K562 (cell line): ENCODE results near the gene TIGD1. TPM values are rescaled to one million over a fixed set of nuclear protein-coding genes. Genes with fewer than 3 reads are reported as not detected.

Source experiments
- BRD9 ChIP-seq: fragments of 450-650 bp; IDR thresholded peaks from 2 replicates; pipeline ENCODE4 v1.6.1; 2018; ENCODE audit warnings: low read depth; ENCODE audit not compliant: partially characterized antibody
- CAMTA2 ChIP-seq: fragments of 250-450 bp; sonication (Bioruptor Pico); conservative IDR thresholded peaks from 2 replicates; pipeline ENCODE4 v1.5.1; 2022
- polyA plus RNA-seq, 8 experiments: library from polyadenylated mRNA; depleted of rRNA in 4 of 8; stranded (reverse) in 5 of 8; unstranded in 3 of 8; fragments of >200 nt; fragmentation: Nextera tagmentation in 2 of 8; fragmentation: Illumina TruSeq in 1 of 8; extraction: Ambion mirVana in 2 of 8; extraction: Trizol in 1 of 8; gene quantifications; 2 replicates each; pipeline versions ENCODE4 v1.2.1 to v1.2.3, GENCODE V29; 2011 to 2014; ENCODE audit warnings: inconsistent platforms in 1 of 8, missing spikeins in 1 of 8
- total RNA-seq, 7 experiments: library from RNA; depleted of rRNA in 6 of 7; stranded (reverse); fragments of >200 nt in 6 of 7; fragmentation: Illumina TruSeq in 2 of 7; extraction: Trizol in 2 of 7; gene quantifications; 2 replicates each; pipeline versions ENCODE4 v1.2.1 to v1.2.3, GENCODE V29; 2011 to 2021; ENCODE audit warnings: low replicate concordance in 1 of 7
- TF ChIP-seq, protein P1 (sequence below): fragments of 250-450 bp; sonication (Bioruptor Pico); IDR thresholded peaks from 2 replicates; pipeline ENCODE4 v1.5.0; 2021; ENCODE audit warnings: mild to moderate bottlenecking, moderate library complexity
- TF ChIP-seq, protein P2 (sequence below): fragments of 450-650 bp; IDR thresholded peaks from 2 replicates; pipeline ENCODE4 v1.6.1; 2016; ENCODE audit warnings: low read depth
- TF ChIP-seq, protein P3 (sequence below): fragments of 200-400 bp; formaldehyde crosslinking; IDR thresholded peaks from 2 replicates; pipeline ENCODE4 v1.6.1; 2017; ENCODE audit warnings: mild to moderate bottlenecking, low read depth, low read length, moderate library complexity

The TIGD1 gene
- total and polyA plus RNA-seq, 9 of the 15 experiments (the other 6 are each of a cell fraction or from before 2014, with no cell fraction given) = 2.0 to 10.1 (median 6.6) TPM

DNA sequence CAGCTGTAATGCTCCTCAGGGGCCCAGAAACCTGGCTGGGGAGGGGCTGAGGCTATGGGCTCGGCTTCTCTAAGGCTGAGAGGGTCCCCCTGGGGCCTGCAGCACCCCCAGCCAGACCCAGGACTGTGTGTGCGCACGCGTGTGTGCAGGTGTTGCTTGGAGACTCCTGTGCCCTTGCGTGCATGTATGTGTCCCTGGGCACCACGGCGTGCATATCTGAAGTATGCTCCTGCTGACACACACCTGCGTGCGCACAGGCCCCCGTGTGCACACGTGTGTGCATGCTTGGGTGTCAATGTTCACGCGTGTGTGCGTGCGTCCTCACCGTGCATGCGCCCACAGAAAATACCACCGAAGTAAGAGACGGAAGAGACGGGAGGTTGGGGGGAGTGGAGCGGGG, 47.8 kb downstream of the TIGD1 start (continued):
- TF ChIP-seq, protein P1, sequence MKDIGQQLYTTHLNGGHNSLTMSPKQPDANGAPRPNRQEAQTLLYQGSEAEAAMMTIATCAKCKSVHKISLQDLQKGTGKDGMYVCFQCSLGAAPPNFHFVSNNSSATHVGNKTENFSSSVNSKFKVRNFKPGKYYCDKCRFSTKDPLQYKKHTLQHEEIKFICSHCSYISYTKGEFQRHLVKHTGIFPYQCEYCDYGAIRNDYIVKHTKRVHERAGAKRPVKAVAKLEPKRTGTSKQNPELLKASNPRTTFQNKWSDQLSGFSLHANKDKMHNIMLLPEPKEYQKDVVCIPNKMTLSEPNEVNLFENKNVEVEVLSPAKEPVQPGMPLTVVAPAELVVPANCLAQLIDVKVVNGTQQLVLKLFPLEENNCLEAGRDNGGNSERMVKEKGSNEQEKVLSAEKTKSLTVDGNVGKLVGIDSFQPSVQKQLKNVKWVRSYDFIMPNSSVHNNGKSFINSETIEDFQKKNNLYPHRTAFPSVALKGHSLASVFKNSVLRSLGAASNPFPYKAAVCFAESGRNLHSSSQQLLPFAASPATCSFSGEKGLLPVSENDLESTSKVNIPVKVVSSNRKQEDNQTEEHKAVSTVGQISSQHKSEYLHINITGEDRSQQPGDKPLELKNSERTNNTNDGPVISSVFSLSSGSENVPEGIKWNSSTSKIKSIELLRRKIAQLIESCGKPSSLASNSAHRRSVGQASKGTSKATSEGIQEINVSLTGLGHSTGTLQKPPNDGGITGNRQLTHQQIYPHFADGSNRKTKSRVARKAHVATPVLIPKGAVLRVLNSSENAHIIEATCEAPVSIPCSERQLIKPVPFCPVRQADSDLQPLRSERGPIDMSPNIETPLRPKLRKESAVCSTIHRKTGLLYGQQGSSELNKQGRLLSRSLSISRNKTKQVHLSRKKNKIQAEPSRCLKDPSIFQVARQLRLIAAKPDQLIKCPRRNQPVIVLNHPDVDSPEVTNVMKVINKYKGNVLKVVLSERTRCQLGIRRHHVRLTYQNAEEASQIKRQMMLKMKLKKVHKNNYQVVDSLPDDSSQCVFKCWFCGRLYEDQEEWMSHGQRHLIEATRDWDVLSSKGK (CRISPR knock-in tag) = no peak
- TF ChIP-seq, protein P2, sequence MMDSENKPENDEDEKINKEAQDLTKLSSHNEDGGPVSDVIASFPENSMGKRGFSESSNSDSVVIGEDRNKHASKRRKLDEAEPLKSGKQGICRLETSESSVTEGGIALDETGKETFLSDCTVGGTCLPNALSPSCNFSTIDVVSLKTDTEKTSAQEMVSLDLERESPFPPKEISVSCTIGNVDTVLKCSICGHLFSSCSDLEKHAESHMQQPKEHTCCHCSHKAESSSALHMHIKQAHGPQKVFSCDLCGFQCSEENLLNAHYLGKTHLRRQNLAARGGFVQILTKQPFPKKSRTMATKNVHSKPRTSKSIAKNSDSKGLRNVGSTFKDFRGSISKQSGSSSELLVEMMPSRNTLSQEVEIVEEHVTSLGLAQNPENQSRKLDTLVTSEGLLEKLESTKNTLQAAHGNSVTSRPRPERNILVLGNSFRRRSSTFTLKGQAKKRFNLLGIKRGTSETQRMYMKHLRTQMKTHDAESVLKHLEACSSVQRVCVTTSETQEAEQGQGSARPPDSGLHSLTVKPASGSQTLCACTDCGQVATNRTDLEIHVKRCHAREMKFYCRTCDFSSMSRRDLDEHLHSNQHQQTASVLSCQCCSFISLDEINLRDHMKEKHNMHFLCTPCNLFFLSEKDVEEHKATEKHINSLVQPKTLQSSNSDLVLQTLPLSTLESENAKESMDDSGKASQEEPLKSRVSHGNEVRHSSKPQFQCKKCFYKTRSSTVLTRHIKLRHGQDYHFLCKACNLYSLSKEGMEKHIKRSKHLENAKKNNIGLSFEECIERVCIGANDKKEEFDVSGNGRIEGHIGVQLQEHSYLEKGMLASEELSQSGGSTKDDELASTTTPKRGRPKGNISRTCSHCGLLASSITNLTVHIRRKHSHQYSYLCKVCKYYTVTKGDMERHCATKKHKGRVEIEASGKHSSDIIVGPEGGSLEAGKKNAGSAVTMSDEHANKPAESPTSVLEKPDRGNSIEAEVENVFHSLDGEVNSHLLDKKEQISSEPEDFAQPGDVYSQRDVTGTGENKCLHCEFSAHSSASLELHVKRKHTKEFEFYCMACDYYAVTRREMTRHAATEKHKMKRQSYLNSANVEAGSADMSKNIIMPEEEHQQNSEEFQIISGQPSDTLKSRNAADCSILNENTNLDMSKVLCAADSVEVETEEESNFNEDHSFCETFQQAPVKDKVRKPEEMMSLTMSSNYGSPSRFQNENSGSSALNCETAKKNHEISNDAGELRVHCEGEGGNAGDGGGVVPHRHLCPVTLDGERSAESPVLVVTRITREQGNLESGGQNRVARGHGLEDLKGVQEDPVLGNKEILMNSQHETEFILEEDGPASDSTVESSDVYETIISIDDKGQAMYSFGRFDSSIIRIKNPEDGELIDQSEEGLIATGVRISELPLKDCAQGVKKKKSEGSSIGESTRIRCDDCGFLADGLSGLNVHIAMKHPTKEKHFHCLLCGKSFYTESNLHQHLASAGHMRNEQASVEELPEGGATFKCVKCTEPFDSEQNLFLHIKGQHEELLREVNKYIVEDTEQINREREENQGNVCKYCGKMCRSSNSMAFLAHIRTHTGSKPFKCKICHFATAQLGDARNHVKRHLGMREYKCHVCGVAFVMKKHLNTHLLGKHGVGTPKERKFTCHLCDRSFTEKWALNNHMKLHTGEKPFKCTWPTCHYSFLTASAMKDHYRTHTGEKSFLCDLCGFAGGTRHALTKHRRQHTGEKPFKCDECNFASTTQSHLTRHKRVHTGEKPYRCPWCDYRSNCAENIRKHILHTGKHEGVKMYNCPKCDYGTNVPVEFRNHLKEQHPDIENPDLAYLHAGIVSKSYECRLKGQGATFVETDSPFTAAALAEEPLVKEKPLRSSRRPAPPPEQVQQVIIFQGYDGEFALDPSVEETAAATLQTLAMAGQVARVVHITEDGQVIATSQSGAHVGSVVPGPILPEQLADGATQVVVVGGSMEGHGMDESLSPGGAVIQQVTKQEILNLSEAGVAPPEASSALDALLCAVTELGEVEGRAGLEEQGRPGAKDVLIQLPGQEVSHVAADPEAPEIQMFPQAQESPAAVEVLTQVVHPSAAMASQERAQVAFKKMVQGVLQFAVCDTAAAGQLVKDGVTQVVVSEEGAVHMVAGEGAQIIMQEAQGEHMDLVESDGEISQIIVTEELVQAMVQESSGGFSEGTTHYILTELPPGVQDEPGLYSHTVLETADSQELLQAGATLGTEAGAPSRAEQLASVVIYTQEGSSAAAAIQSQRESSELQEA = no peak
- TF ChIP-seq, protein P3, sequence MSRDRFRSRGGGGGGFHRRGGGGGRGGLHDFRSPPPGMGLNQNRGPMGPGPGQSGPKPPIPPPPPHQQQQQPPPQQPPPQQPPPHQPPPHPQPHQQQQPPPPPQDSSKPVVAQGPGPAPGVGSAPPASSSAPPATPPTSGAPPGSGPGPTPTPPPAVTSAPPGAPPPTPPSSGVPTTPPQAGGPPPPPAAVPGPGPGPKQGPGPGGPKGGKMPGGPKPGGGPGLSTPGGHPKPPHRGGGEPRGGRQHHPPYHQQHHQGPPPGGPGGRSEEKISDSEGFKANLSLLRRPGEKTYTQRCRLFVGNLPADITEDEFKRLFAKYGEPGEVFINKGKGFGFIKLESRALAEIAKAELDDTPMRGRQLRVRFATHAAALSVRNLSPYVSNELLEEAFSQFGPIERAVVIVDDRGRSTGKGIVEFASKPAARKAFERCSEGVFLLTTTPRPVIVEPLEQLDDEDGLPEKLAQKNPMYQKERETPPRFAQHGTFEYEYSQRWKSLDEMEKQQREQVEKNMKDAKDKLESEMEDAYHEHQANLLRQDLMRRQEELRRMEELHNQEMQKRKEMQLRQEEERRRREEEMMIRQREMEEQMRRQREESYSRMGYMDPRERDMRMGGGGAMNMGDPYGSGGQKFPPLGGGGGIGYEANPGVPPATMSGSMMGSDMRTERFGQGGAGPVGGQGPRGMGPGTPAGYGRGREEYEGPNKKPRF = no peak
- TF ChIP-seq BRD9 (no peak), CAMTA2 (CRISPR knock-in tag) (no peak)
